Right ventricle myocardium superior (tissue), 1 donor: ENCODE results near the gene MROH8. TPM values are rescaled to one million over a fixed set of nuclear protein-coding genes. Genes with fewer than 3 reads are reported as not detected.
"Not testable (repeated sequence)": the region's sequence is repeated elsewhere in the genome, so short reads cannot be mapped to it uniquely, and the experiment has no call there.

Experiments
- ATAC-seq: fragments of 200-7000 bp; cut with Tn5 transposase; one replicate; pipeline ENCODE4 v1.9.1; 2020; ENCODE audit warnings: mild to moderate bottlenecking; ENCODE audit not compliant: poor library complexity
- DNase-seq: peaks from one replicate; pipeline ENCODE4 v3.0.0-alpha.2; 2020
- intact Hi-C: fragments of 100-400 bp; cut with DNase I; formaldehyde crosslinking; loops from one replicate; pipeline ENCODE4 v1.11.2; 2022
- total RNA-seq: library from RNA; stranded (reverse); fragmentation: NEBNext Ultra II Directional; extraction: Animal tissue kit (Norgen Biotek cat#: 25700); gene quantifications from one replicate; pipeline ENCODE4 v1.2.1, GENCODE V29; 2021
- donor health status: DM: no; HTN: yes; CAD: no; lungs with severe emphysema.

MROH8 gene
- total RNA-seq, 1 donor from 2014 or later: 3.8 TPM

- ATAC-seq (no peak), DNase-seq (no peak)
- intact Hi-C loops: no loop called here
These were observed 16.7 kb downstream of the MROH8 start for GRCh38 chr20:37162646-37163045.

- intact Hi-C loops: no loop called here
- no peak for ATAC-seq
- no peak for DNase-seq
These were observed 17.4 kb downstream of the MROH8 start for GRCh38 chr20:37161830-37162549.

GRCh38 chr20:37160683-37161082 is 18.7 kb downstream of the MROH8 start:
- DNase-seq: no peak
- intact Hi-C loops: no loop called here
- no peak for ATAC-seq

GRCh38 chr20:37158248-37158647 is 21.1 kb downstream of the MROH8 start:
- ATAC-seq: no peak
- intact Hi-C loops: no loop called here

GRCh38 chr20:37155987-37156386 is 23.4 kb downstream of the MROH8 start:
- ATAC-seq (no peak), DNase-seq (no peak)
- intact Hi-C loops: no loop called here

More at GRCh38 chr20:37158248-37158647, 21.1 kb downstream of the MROH8 start:
- DNase-seq: no peak

- intact Hi-C loops: no loop called here
- DNase-seq (no peak), ATAC-seq (no peak)
These were observed 24.6 kb downstream of the MROH8 start for GRCh38 chr20:37154684-37155298.

- DNase-seq (no peak), ATAC-seq (no peak)
- intact Hi-C loops: no loop called here
These were observed 27.1 kb downstream of the MROH8 start for GRCh38 chr20:37152284-37152683.

- ATAC-seq (no peak), DNase-seq (no peak)
- intact Hi-C loops: no loop called here
These were observed 27.8 kb downstream of the MROH8 start for GRCh38 chr20:37151529-37151928.

- ATAC-seq, intact Hi-C loops, DNase-seq: not testable (repeated sequence)
These were observed 28.5 kb downstream of the MROH8 start for GRCh38 chr20:37150864-37151263.

- DNase-seq (no peak), ATAC-seq (no peak)
- intact Hi-C loops: no loop called here
These were observed 32.1 kb downstream of the MROH8 start for GRCh38 chr20:37147250-37147649.

GRCh38 chr20:37144856-37145404 is 34.4 kb downstream of the MROH8 start:
- no peak for ATAC-seq
- intact Hi-C loops: no loop called here
- DNase-seq: no peak

GRCh38 chr20:37142708-37143107 is 36.6 kb downstream of the MROH8 start:
- intact Hi-C loops: no loop called here
- DNase-seq (no peak), ATAC-seq (no peak)

GRCh38 chr20:37137547-37137946 is 41.8 kb downstream of the MROH8 start:
- ATAC-seq (no peak), DNase-seq (no peak)
- intact Hi-C loops: no loop called here

GRCh38 chr20:37133952-37134351 is 45.4 kb downstream of the MROH8 start:
- no peak for DNase-seq
- ATAC-seq: no peak
- intact Hi-C loops: no loop called here

- DNase-seq (no peak), ATAC-seq (no peak)
- intact Hi-C loops: no loop called here
These were observed 47.9 kb downstream of the MROH8 start for GRCh38 chr20:37131486-37131885.

- intact Hi-C loops: no loop called here
- no peak for ATAC-seq
- no peak for DNase-seq
These were observed 50.5 kb downstream of the MROH8 start for GRCh38 chr20:37128803-37129202.

- DNase-seq, ATAC-seq, intact Hi-C loops: not testable (repeated sequence)
These were observed 53.1 kb downstream of the MROH8 start for GRCh38 chr20:37126290-37126689.

GRCh38 chr20:37123441-37123840 is 55.9 kb downstream of the MROH8 start:
- no peak for DNase-seq
- intact Hi-C loops: no loop called here
- no peak for ATAC-seq

GRCh38 chr20:37120497-37120896 is 58.9 kb downstream of the MROH8 start:
- ATAC-seq: no peak
- no peak for DNase-seq
- intact Hi-C loops: no loop called here

- DNase-seq: no peak
- intact Hi-C loops: no loop called here
- no peak for ATAC-seq
These were observed 59.9 kb downstream of the MROH8 start for GRCh38 chr20:37119356-37120036.
